ENCODE measurements around the gene SLC9A4.

- no peak for TF ChIP-seq CTCF (IDR thresholded peaks at IDR 0.05)
- TF ChIP-seq POLR2A (IDR thresholded peaks at IDR 0.05) = no peak
- no peak for TF ChIP-seq EP300 (IDR thresholded peaks at IDR 0.05)
Observed at GRCh38 chr2:102428573-102428972, 44.5 kb upstream of the SLC9A4 start.

Measured in ovary (tissue), 3 donors.